Mesangial cell (primary cell): ENCODE results near the gene GRIA2. TPM values are rescaled to one million over a fixed set of nuclear protein-coding genes. Genes with fewer than 3 reads are reported as not detected.

ENCODE experiments used
- total RNA-seq: library from RNA; depleted of rRNA; stranded (reverse); fragments of >200 nt; gene quantifications from 2 replicates; pipeline ENCODE4 v1.2.3, GENCODE V29; 2015

The GRIA2 gene
- not detected in 2 replicates for total RNA-seq

DNA sequence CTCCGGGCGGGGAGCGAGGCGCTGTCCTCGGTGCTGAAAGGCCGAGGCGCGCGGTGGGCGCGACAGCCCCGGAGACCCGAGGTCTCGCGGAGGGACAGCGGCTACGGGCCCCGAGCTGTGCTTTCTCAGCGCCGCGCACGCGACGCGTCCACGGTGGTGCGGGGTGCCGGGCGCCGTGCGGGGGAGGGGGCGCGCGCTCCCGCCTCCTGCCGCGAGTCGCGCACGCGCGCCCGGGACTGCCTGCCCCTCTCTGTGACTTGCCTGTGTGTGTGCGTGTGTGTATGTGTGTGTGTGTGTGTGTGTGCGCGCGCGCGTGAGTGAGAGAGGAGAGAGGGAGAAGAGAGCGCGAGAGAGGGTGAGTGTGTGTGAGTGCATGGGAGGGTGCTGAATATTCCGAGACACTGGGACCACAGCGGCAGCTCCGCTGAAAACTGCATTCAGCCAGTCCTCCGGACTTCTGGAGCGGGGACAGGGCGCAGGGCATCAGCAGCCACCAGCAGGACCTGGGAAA lies at the start of gene GRIA2:
Gene GRIA2 (plus strand): TSS at position 358 of the 511 bp plus-strand sequence. CDS start 315 bp downstream, outside the sequence.

Other genes starting within 250 kb of the GRIA2 start
- 72.2 and 107 TPM in 2 replicates for gene PDGFC, start 248.9 kb upstream of the GRIA2 start, total RNA-seq
- 6.0 and 11.7 TPM in 2 replicates for gene GLRB, start 144.6 kb upstream of the GRIA2 start, total RNA-seq